ENCODE measurements around the gene SACM1L. TPM values are rescaled to one million over a fixed set of nuclear protein-coding genes. Genes with fewer than 3 reads are reported as not detected.
A peak's percentile ranks its signal among the peaks of the same experiment; 100 is the strongest.

SACM1L gene
- total RNA-seq, 1 experiment from 2014 or later, result 79.6 TPM

GRCh38 chr3:45682786-45683185 lies 6.4 kb upstream of the SACM1L start (continued):
- TF ChIP-seq, protein P1, sequence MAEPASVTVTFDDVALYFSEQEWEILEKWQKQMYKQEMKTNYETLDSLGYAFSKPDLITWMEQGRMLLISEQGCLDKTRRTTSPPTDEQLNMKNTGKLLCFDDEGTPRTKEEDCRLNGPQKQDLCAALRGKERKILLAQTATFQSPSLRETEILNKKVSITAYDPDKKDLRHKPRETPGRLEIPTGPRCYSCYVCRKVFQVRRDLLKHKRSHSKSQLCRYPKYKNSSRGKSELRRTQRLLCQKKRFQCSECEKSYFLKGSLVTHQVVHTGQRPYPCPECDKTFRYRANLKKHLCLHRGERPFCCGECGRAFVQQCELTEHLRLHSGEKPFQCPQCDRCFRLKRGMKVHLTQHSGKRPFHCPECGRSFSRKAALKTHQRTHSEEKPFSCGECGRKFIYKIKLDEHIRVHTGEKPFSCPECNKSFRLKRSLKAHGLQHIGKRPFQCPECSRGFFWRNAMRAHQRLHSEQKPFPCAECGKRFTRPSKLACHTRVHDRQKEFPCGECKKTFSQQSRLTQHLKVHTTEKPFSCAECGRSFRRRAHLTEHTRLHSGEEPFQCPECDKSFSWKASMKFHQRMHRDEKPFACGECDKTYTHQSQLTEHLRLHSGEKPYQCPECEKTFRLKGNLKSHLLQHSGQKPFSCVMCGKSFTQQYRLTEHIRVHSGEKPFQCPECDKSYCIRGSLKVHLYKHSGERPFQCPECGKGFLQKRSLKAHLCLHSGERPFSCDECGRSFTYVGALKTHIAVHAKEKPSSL (CRISPR knock-in tag; conservative IDR thresholded peaks at IDR 0.05), result no peak

DNA sequence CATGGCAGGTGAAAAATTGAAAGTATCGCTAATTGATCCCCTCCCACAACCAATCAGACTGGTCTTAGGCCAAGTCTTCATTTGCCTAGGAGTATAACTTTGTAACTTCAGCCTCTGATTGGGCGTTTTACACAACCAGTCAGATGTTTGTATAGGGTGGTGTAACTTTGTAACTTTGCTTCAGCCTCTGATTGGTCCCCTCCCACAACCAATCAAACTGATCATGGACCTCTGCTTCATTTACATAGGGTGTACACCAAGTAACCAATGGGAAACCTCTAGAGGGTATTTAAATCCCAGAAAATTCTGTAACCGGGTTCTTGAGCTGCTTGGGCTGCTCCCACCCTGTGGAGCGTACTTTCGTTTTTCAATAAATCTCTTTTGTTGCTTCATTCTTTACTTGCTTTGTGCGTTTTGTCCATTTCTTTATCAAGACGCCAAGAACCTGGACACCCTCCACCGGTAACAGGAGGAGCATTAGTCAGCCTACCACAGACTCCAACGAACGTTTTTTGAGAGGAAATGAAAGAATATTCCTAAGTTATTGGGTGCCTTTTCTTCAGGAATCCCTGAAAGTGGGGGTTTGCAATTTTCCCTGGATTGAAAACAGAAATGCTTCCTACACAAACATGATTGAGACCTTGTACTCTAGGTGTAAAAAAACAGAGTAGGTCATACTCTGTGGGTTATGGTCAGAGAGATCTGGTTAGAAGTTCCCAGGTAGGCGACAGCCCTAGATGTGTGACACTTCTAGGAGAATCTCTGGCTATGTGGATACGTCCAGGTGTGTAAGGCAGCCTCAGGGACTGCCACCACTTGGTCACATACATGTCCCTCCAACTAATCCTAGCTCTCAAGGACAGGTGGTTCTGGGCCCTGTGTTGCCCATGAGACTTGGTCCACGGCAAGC lies 5.5 kb upstream of the SACM1L start:
- no peak for DNase-seq (ENCODE audit: low spot score)

More for the DNA sequence above, 5.5 kb upstream of the SACM1L start:
- H3K4me3 Mint-ChIP-seq, result peak overlapping the region; percentile 15; the same call in 1 of the 2 replicates
- H3K27me3 Mint-ChIP-seq (ENCODE audit: low read depth), result no peaks in the 10 kb centered on the region; the same call in 1 of the 2 replicates
- peaks cover 43% of the 10 kb centered on the region for H3K4me1 Mint-ChIP-seq
- ATAC-seq, result no peak
- H3K36me3 Mint-ChIP-seq, result peaks cover 34% of the 10 kb centered on the region
- CTCF ChIA-PET, result interaction anchor here (1.3 to 1.5 kb wide), 4 partner anchors 8 to 27 kb away, joined by 3 to 9 read pairs (median 4); no protein-coding TSS in a partner anchor
- POLR2A ChIA-PET, result no interaction called here
- TF ChIP-seq RELA (CRISPR knock-in tag; IDR thresholded peaks at IDR 0.05; ENCODE audit: borderline replicate concordance) (no peak), ESRRA (CRISPR knock-in tag; IDR thresholded peaks at IDR 0.05; ENCODE audit: borderline replicate concordance) (no peak), ZNF138 (CRISPR knock-in tag; conservative IDR thresholded peaks at IDR 0.05) (no peak), NFYB (CRISPR knock-in tag; conservative IDR thresholded peaks at IDR 0.05; ENCODE audit: low read depth) (peak; percentile 27; the same call in 1 of the 2 replicates), ZNF671 (CRISPR knock-in tag; IDR thresholded peaks at IDR 0.05) (peak; percentile 16; the same call in 1 of the 2 replicates), GTF2I (CRISPR knock-in tag; conservative IDR thresholded peaks at IDR 0.05) (no peak), SOX15 (CRISPR knock-in tag; IDR thresholded peaks at IDR 0.05) (no peak), ZNF281 (CRISPR knock-in tag; IDR thresholded peaks at IDR 0.05) (no peak), TEAD1 (CRISPR knock-in tag; IDR thresholded peaks at IDR 0.05) (no peak), NFATC4 (CRISPR knock-in tag; IDR thresholded peaks at IDR 0.05) (0 out of 2 replicates have a peak, but pooled peaks have one; percentile 39), E2F1 (CRISPR knock-in tag; IDR thresholded peaks at IDR 0.05) (no peak), NFE2L1 (CRISPR knock-in tag; IDR thresholded peaks at IDR 0.05) (no peak), ZNF423 (CRISPR knock-in tag; IDR thresholded peaks at IDR 0.05) (no peak), EMX1 (CRISPR knock-in tag; IDR thresholded peaks at IDR 0.05) (0 out of 2 replicates have a peak, but pooled peaks have one; percentile 54), ZMAT4 (CRISPR knock-in tag; IDR thresholded peaks at IDR 0.05) (no peak), FOXP1 (CRISPR knock-in tag; IDR thresholded peaks at IDR 0.05; ENCODE audit: borderline replicate concordance) (no peak)
- TF ChIP-seq, protein P2, sequence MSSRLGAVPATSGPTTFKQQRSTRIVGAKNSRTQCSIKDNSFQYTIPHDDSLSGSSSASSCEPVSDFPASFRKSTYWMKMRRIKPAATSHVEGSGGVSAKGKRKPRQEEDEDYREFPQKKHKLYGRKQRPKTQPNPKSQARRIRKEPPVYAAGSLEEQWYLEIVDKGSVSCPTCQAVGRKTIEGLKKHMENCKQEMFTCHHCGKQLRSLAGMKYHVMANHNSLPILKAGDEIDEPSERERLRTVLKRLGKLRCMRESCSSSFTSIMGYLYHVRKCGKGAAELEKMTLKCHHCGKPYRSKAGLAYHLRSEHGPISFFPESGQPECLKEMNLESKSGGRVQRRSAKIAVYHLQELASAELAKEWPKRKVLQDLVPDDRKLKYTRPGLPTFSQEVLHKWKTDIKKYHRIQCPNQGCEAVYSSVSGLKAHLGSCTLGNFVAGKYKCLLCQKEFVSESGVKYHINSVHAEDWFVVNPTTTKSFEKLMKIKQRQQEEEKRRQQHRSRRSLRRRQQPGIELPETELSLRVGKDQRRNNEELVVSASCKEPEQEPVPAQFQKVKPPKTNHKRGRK (CRISPR knock-in tag; IDR thresholded peaks at IDR 0.05; ENCODE audit: borderline replicate concordance), result no peak
- TF ChIP-seq, protein P3, sequence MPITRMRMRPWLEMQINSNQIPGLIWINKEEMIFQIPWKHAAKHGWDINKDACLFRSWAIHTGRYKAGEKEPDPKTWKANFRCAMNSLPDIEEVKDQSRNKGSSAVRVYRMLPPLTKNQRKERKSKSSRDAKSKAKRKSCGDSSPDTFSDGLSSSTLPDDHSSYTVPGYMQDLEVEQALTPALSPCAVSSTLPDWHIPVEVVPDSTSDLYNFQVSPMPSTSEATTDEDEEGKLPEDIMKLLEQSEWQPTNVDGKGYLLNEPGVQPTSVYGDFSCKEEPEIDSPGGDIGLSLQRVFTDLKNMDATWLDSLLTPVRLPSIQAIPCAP (CRISPR knock-in tag; IDR thresholded peaks at IDR 0.05), result no peak
- TF ChIP-seq, protein P4, sequence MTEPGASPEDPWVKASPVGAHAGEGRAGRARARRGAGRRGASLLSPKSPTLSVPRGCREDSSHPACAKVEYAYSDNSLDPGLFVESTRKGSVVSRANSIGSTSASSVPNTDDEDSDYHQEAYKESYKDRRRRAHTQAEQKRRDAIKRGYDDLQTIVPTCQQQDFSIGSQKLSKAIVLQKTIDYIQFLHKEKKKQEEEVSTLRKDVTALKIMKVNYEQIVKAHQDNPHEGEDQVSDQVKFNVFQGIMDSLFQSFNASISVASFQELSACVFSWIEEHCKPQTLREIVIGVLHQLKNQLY (CRISPR knock-in tag; IDR thresholded peaks at IDR 0.05), result no peak
- H3K9me3 Mint-ChIP-seq, result peaks cover 21% of the 10 kb centered on the region
- peak overlapping the region; percentile 96 for H3K27ac Mint-ChIP-seq
